OCI-LY7 (cell line): ENCODE results near the gene MRPL36. TPM values are rescaled to one million over a fixed set of nuclear protein-coding genes. Genes with fewer than 3 reads are reported as not detected.

Experiments used
- BruUV-seq: library from RNA; stranded (reverse); fragments of 400-500 nt; replicated peaks from 2 replicates; lab custom pipeline; 2021; lab: Mats Ljungman, UMichigan
- CTCF ChIA-PET: fragments of 300-600 bp; sonication (Branson Sonifier 250); formaldehyde crosslinking; loops from one replicate; lab custom pipeline; 2022; ENCODE audit warnings: antibody characterized with exemption; ENCODE audit not compliant: unreplicated experiment; lab: Charles Lee
- POLR2A ChIA-PET: fragments of 300-600 bp; sonication (Branson Sonifier 250); formaldehyde crosslinking; loops from one replicate; lab custom pipeline; 2022; ENCODE audit warnings: antibody characterized with exemption; lab: Charles Lee
- DNase-seq: peaks from one replicate; pipeline ENCODE4 v3.0.0-alpha.2; 2015; ENCODE audit warnings: low spot score
- H2AFZ ChIP-seq: fragments of 200-600 bp; sonication (generic), shearing (Covaris generic); 2 replicates; pipeline ENCODE4 v1.6.1; 2014; ENCODE audit warnings: mild to moderate bottlenecking, antibody characterized with exemption, low read length, moderate library complexity
- H3K27ac ChIP-seq: fragments of 200-600 bp; sonication (generic); 2 replicates; pipeline ENCODE4 v1.5.1; 2014; ENCODE audit warnings: mixed run types, low read depth, mild to moderate bottlenecking, moderate library complexity, low read length, inconsistent platforms; ENCODE audit not compliant: poor library complexity, severe bottlenecking
- H3K36me3 ChIP-seq: fragments of 200-600 bp; sonication (generic); 2 replicates; pipeline ENCODE4 v1.6.1; 2014; ENCODE audit warnings: mild to moderate bottlenecking, antibody characterized with exemption, low read length, moderate library complexity, mixed read lengths; ENCODE audit not compliant: insufficient read depth
- H3K4me1 ChIP-seq: fragments of 200-600 bp; sonication (generic); 2 replicates; pipeline ENCODE4 v1.5.1; 2014; ENCODE audit warnings: mild to moderate bottlenecking, low read length; ENCODE audit not compliant: insufficient read depth, poor library complexity, severe bottlenecking
- H3K4me2 ChIP-seq: fragments of 200-600 bp; sonication (generic); 2 replicates; pipeline ENCODE4 v1.6.1; 2014; ENCODE audit warnings: mild to moderate bottlenecking, low read length
- H3K4me3 ChIP-seq: fragments of 200-600 bp; sonication (generic); 2 replicates; pipeline ENCODE4 v1.5.1; 2014; ENCODE audit warnings: mild to moderate bottlenecking, low read depth, low read length; ENCODE audit not compliant: poor library complexity, severe bottlenecking
- H3K79me2 ChIP-seq: fragments of 200-600 bp; sonication (generic); 2 replicates; pipeline ENCODE4 v1.6.1; 2016; ENCODE audit warnings: low read depth, mild to moderate bottlenecking, low read length, moderate library complexity, mixed read lengths; ENCODE audit not compliant: insufficient read depth
- H3K9me2 ChIP-seq: fragments of 200-600 bp; sonication (generic); 2 replicates; pipeline ENCODE4 v1.6.1; 2016; ENCODE audit warnings: mild to moderate bottlenecking, low read length, mixed read lengths; ENCODE audit not compliant: insufficient read depth
- H3K9me3 ChIP-seq: fragments of 200-600 bp; sonication (generic); 2 replicates; pipeline ENCODE4 v1.6.1; 2014; ENCODE audit warnings: mild to moderate bottlenecking, mixed run types, low read length, mixed read lengths
- H4K20me1 ChIP-seq: fragments of 200-600 bp; sonication (generic); 2 replicates; pipeline ENCODE4 v1.6.1; 2014; ENCODE audit warnings: mild to moderate bottlenecking, antibody characterized with exemption, low read length, moderate library complexity, mixed read lengths; ENCODE audit not compliant: insufficient read depth
- CTCF ChIP-seq: fragments of 200-600 bp; sonication (generic); conservative IDR thresholded peaks from 2 replicates; pipeline ENCODE4 v1.5.1; 2014; ENCODE audit warnings: mild to moderate bottlenecking, antibody characterized with exemption, low read length, moderate library complexity, mixed read lengths
- EZH2phosphoT487 ChIP-seq: fragments of 200-600 bp; sonication (generic); IDR thresholded peaks from 2 replicates; pipeline ENCODE4 v1.6.1; 2018; ENCODE audit warnings: low read depth, borderline replicate concordance, mild to moderate bottlenecking, mixed run types, antibody characterized with exemption, low read length, moderate library complexity, mixed read lengths
- intact Hi-C: fragments of 100-400 bp; cut with micrococcal nuclease; formaldehyde crosslinking; loops from one replicate; pipeline ENCODE4 v1.10.0; 2022; ENCODE audit not compliant: unreplicated experiment
- total RNA-seq, 2 experiments: library from RNA; depleted of rRNA in 1 of 2; stranded (reverse); fragments of >200 nt in 1 of 2; shearing (Covaris generic) in 1 of 2; gene quantifications; 2 replicates each; pipeline ENCODE4 v1.2.3, GENCODE V29; 2014 to 2022

MRPL36 gene
- total RNA-seq, 2 experiments from 2014 or later: 91.7 to 93.8 TPM

GRCh38 chr5:1779021-1779680 lies 20.5 kb downstream of the MRPL36 start:
- CTCF ChIA-PET: no interaction called here
- intact Hi-C loops: no loop called here
- Histone ChIP-seq H3K4me1 (peaks cover 24% of the 10 kb centered on the region), H3K36me3 (no peaks in the 10 kb centered on the region), H4K20me1 (no peaks in the 10 kb centered on the region), H3K9me3 (no peaks in the 10 kb centered on the region), H3K9me2 (no peaks in the 10 kb centered on the region), H3K27ac (no peak overlapping the region), H3K4me3 (no peak overlapping the region), H2AFZ (no peak overlapping the region), H3K4me2 (no peak overlapping the region), H3K79me2 (no peaks in the 10 kb centered on the region)
- POLR2A ChIA-PET: no interaction called here
- no peak for TF ChIP-seq CTCF
- no peak for TF ChIP-seq EZH2phosphoT487
- BruUV-seq: no TSS peak
- DNase-seq: no peak

GRCh38 chr5:1778138-1779020 lies 21.3 kb downstream of the MRPL36 start:
- Histone ChIP-seq H3K36me3 (no peaks in the 10 kb centered on the region), H4K20me1 (no peaks in the 10 kb centered on the region), H3K79me2 (no peaks in the 10 kb centered on the region), H3K27ac (no peak overlapping the region), H3K4me3 (no peak overlapping the region), H3K4me1 (peaks cover 19% of the 10 kb centered on the region), H3K9me2 (no peaks in the 10 kb centered on the region), H2AFZ (no peak overlapping the region), H3K4me2 (no peak overlapping the region), H3K9me3 (no peaks in the 10 kb centered on the region)
- ChIA-PET CTCF (no interaction called here), POLR2A (no interaction called here)
- TF ChIP-seq EZH2phosphoT487 (no peak), CTCF (no peak)
- intact Hi-C loops: no loop called here
- no TSS peak for BruUV-seq
- DNase-seq: no peak
